ENCODE data around the gene DARS2.

Gene DARS2

GRCh38 chr1:173888749-173889148, 64.3 kb downstream of the DARS2 start:
- no peak for DNase-seq

- DNase-seq, result no peak
Observed at GRCh38 chr1:173889885-173890284, 65.4 kb downstream of the DARS2 start.

GRCh38 chr1:173893611-173894010, 69.1 kb downstream of the DARS2 start:
- DNase-seq, result no peak

GRCh38 chr1:173894189-173894588, 69.7 kb downstream of the DARS2 start:
- DNase-seq, result no peak

- DNase-seq, result no peak
Observed at GRCh38 chr1:173900427-173900826, 76.0 kb downstream of the DARS2 start.

GRCh38 chr1:173900992-173901391, 76.5 kb downstream of the DARS2 start:
- no peak for DNase-seq

- DNase-seq, result no peak
Observed at GRCh38 chr1:173903827-173904531, 79.5 kb downstream of the DARS2 start.

Measured in eye (tissue), 1 donor.